NCI-H774 (cell line): ENCODE measurements around the gene VPS37C.

ENCODE experiments used
- DNase-seq: peaks from one replicate; lab custom pipeline; 2025; lab: John Stamatoyannopoulos, UW

Gene VPS37C

DNA sequence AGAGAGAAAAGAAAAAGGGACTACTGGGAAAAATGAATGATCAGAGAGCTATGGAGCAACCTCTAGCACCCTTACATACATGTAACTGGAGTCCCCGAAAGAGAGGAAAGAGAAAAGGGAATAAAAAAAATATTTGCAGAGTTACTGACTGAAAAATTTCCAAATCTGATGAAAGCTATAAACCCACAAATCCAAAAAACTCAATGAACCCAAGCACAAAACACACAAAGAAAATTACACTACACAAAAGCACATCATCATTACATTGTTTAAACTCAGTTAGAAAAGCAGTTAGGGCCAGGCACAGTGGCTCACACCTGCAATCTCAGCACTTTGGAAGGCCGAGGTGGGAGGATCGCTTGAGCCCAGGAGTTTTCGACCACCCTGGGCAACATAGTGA, 6.7 kb downstream of the VPS37C start:
- no peak for DNase-seq

- DNase-seq = no peak
Measured at GRCh38 chr11:61153593-61154095, 7.6 kb downstream of the VPS37C start.

GRCh38 chr11:61152816-61153592, 8.2 kb downstream of the VPS37C start:
- DNase-seq = no peak

DNA sequence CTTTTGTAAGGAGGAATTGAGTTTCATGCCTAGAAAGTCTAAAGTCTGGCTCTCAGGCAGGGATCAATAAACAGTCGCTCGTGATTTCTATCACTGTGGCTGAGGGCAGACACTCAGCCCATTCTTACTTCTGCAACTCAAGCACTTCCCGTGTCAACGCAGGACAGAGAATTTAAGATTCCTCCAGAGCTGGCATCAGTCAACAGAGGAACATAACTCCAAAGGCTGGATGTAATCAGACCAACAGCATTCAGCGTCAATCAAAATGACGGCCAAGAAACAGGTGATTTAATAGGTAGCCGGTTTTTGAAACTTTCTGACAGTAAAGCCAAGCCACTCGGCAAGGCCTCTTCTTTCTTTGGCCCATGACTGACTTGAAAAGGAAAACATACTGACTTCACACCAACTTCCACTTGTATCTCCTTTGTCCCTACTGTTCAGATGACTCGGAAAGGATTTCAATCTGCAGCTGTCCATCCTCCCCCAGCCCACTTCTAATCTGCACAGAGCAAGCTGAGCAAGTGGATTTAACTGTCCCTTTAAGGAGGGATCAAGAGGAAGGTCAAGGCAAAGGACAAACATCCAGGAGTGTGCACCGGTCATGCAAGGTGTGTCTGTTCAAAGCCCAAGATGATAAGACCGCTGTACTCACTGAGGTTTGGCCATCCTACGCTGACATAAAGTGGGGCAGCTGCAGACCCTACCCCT, 9.5 kb downstream of the VPS37C start:
- DNase-seq = no peak

DNA sequence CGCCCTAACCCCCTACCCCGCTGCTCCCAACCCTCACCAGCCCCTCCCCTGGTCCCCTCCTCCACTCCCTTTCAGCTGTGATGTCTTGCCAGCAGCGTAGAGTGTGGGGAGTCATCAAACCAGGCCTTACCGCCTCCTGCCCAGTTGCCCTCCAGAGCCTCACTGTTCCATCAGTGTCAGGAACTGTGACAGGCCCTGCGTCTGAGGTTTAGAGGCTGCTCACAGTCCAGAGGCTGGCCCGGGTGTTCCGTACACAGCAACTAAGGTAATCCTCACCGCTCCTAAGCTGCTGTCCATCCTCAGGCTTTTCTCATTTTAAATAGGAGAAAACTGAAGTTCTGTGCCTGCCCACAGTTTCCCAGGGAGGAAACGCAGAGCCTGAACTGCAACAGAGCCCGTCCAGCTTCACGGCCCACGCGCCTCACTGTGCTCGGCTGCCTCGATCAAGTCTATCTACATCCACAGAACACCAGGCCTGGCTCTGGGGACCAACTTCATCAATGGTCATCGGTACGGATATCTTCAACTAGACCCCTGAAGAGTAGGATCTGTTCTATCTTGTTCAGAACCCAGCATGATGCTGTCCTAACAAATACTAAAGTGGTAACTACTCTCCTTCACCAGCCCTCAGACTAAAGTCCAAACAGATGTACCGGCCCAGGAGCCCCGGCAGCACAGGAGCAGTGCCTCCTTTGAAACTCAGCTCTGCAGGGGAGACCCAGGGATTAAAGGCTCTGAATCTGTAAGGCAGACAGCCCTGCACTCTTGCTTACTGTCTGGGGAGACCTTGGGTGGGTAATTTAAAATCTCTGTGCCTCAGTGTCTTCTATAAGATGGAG, 10.3 kb downstream of the VPS37C start:
- DNase-seq = no peak

- DNase-seq = no peak
Measured at GRCh38 chr11:61149624-61150615, 11.3 kb downstream of the VPS37C start.

GRCh38 chr11:61147791-61148620, 13.2 kb downstream of the VPS37C start:
- peak; percentile 71 for DNase-seq

DNA sequence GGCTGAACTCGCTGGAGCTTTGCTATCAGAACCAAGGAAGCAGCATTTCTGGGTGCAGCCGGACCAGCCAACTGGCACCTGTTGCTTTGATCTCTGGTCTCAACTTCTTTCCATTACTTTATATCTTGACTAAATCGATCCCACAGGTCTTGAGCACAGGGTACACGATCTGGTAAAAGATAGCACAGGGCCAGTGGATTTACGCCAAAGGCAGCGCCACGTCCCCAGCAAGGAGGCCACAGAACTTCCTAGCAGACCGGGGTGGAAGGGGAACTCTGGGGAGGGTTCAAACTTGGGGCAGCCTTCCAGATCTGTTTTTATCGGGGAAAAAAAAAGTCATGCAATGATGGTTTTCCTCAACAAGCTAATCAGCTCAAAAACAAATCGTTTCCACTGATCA, 14.0 kb downstream of the VPS37C start:
- no peak for DNase-seq

DNA sequence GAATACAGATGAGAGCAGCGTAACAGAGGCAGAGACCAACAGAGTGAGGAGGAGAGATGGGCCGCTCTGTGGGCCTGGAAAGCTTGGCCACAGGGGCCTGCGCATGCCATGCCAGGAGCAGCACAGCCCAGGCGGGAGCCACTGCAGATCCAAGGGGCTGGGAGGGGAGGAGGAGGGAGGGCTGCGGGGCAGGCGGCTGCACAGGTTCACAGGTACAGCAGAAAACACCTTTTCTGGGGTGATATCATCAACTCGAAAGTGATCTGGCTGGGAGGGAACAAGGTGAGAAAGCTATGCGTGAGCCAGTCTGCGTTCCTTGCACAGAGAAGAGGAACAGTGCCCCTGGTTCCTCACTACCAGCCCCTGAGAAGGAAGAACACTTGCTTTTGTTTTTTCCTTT, 14.8 kb downstream of the VPS37C start:
- no peak for DNase-seq

DNA sequence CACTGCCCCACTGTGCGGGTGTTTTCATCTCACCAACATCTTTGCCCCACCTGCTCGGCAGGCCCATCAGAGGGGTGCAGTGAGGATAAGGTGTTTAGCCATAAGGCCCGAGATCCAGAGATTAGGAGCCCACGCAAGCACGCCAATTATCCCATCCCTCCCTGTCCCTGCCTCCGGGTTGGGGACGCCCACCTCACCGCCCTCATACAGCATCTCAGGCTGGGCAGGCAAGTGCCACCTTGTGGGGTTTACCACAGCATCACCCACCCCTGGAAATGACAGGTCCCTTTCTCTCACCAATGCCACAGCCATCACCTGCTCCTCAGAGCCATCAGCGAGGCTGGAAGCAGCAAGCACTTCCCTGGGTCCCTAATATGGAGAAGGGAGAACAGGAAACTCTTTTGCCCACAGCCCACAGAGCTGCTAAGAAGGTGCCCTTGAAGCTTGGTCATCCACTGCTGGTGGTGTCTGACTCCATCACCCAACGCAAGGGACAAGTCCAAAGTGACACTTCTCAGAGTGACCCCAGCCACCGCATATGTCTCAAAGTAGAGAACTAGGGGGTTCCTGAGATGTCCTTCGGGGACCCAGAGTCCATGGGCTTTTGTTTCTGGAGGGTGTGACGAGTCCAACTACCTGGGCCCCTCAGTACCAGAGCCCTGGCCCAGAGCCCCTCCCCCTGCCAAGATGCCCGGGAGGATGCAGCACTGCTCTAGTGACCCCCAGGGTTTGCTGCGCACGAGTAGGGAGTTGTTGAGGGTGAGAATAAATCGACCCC, 15.8 kb downstream of the VPS37C start:
- no peak for DNase-seq

DNA sequence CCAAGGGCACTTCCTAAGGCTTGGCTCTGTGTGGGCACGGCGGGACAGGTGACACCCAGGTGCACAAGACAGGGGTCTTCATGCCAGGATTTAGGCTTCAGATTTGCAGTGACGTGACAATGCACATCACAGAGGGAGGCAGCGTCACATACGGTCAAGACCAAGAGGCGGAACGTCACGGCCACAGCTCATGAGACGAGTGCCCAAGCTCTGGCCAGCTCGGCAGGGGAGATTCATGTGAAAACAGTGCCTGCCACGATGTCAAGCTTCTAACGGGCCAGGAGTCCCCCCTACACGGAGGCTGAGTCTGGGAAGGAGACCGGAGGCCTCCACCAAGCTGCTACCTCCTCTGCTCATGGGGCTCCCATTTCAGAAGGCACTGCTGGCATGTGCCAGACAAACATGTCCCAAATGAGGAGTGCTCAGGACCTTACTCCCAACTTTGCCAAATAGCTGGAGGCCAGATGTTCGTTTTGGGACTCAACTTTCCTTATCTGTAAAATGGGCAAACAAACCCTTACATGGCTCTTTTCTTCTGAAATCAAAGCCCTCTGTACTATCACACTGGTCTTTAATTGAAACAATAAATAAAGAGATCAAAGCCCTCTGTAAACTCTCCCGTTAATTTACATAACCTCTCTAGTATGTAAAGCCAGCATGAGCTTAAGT, 16.6 kb downstream of the VPS37C start:
- DNase-seq = no peak

DNA sequence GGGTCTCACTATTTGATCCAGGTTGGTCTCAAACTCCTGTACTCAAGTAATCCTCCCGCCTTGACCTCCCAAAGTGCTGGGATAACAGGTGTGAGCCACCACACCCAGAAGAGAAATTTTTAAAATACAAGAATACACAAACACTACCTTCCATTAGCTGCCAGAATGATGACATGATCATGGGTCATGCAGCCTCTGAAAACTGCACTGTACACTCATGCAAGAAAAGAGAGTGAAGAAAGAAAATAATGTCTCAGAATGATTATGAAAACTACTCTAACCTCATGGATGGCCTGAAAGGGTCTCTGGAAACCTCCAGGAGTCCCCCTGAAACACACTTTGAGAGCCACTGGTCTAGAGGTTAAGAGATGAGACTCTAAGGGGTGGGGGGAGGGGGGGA, 18.8 kb downstream of the VPS37C start:
- DNase-seq = no peak

DNA sequence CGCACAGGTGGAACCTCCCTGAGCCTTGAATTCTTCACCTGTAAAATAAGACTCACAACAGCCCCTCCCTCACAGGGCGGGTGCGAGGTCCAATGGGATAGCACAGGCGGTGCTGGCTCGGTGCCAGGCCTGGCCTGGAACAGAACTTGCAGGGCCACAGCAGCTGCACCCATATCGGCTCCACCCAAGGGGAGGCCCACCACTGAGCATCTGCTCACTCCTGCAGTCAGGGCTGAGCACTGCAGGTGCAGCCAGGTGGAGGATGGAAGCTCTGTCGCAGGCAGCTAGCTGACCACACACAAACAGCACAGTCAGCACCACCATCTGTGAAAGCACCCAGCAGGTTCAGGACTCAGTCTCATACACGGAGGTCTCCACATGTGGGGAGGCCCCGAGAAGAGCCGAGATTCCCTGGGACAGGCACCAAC, 19.6 kb downstream of the VPS37C start:
- peak; percentile 92 for DNase-seq

GRCh38 chr11:61140416-61140815, 20.8 kb downstream of the VPS37C start:
- no peak for DNase-seq

GRCh38 chr11:61139387-61139786, 21.8 kb downstream of the VPS37C start:
- no peak for DNase-seq

DNA sequence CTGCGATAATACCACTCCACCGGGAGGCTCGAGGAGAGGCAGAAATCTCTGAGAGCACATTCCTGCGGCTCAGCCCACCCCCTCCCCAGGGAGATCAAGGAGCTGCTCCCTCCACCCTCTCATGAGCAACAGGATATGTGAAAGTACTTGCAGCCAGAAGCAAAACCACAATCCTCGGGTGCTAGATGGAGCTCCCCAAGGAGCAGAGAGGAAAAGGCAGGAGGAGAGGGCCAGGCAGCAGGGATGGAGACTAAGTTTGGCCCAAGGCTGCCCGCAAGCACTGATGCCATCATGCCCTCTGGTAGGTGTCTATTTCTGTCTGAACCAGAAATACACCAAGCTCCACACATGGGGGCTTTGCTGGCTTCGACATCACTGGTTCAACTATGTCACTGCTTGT, 22.3 kb downstream of the VPS37C start:
- DNase-seq = no peak

DNA sequence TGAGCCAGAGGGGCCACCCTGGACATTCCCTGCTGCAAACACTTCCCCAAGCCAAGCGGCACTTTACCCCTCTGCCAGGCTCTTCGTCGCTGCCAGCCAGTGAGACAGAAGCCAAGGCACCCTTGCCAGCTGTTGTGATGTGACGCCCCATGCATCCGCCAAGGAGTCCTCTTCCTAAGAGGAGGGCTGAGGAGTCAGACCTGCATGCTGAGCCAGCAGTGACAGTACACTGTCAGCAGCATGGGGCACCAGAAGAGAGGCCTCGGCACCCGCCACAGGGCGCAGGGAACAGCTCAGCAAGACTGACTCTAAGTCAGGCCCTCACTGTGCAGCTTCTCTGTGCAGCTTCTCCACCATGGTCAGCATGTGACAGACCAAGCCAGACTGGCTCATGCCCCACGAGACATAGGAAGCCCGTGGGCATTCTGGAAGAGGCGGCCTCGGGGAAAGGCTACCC, 26.4 kb downstream of the VPS37C start:
- DNase-seq = no peak

DNA sequence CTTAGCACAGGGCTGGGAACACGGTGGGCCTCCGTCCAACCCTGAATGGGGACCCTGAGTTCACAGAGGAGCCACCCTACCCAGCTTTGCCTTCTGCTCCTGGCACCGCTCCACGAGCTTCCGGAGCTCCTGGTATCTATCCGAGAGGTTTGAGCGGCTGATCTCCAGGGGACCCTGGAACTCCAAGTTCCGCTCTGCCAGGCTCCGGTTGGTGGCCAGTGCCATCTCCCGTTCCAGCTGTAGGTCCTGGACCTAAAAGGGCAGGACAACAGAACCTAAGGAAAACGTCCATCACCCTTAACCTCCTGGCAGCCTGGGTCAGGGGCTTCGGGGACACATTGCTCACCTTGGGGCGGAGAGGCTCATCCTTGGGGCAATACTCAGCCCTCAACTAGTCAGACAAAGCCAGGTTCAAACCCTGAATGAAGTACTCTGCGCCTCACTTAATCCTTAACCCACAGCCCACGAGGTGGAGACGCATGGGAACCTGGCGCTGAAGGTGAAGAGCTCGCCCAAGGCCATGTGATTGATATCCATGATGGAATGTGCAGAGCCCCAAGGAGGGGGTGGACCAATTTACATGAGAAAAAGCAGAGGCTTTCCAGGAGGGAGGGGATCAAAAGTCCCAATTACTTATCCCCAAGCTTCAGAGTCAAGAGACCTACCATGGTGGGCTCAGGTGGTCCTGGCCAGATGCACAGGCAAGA, 27.1 kb downstream of the VPS37C start:
- no peak for DNase-seq
